Tibial nerve (tissue), 4 donors: Measurements from ENCODE around the gene CEL.

Source experiments
- EP300 ChIP-seq, 2 donors: sonication (generic); formaldehyde crosslinking; IDR thresholded peaks; one replicate each; pipeline ENCODE4 v1.6.1; 2017; ENCODE audit warnings: antibody characterized with exemption in 2 of 2, mild to moderate bottlenecking in 1 of 2
- POLR2A ChIP-seq, 2 donors: fragments of 450-650 bp; IDR thresholded peaks; one replicate each; pipeline ENCODE4 v1.6.1; 2017; ENCODE audit warnings: antibody characterized with exemption in 2 of 2, mild to moderate bottlenecking in 2 of 2, moderate library complexity in 2 of 2
- TF ChIP-seq, protein P1 (sequence below), 5 experiments: fragments of 200-600 bp in 3 of 5; fragments of 450-650 bp in 2 of 5; sonication (generic) in 3 of 5; IDR thresholded peaks; one replicate each; pipeline ENCODE4 v1.5.1; 2016 to 2019; ENCODE audit warnings: antibody characterized with exemption in 5 of 5, mild to moderate bottlenecking in 3 of 5, moderate library complexity in 2 of 5

GRCh38 chr9:133046900-133047295 lies 14.9 kb upstream of the CEL start:
- TF ChIP-seq, protein P1, sequence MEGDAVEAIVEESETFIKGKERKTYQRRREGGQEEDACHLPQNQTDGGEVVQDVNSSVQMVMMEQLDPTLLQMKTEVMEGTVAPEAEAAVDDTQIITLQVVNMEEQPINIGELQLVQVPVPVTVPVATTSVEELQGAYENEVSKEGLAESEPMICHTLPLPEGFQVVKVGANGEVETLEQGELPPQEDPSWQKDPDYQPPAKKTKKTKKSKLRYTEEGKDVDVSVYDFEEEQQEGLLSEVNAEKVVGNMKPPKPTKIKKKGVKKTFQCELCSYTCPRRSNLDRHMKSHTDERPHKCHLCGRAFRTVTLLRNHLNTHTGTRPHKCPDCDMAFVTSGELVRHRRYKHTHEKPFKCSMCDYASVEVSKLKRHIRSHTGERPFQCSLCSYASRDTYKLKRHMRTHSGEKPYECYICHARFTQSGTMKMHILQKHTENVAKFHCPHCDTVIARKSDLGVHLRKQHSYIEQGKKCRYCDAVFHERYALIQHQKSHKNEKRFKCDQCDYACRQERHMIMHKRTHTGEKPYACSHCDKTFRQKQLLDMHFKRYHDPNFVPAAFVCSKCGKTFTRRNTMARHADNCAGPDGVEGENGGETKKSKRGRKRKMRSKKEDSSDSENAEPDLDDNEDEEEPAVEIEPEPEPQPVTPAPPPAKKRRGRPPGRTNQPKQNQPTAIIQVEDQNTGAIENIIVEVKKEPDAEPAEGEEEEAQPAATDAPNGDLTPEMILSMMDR (IDR thresholded peaks at IDR 0.05): no peak
- TF ChIP-seq EP300 (IDR thresholded peaks at IDR 0.05) (no peak), POLR2A (IDR thresholded peaks at IDR 0.05) (no peak)
